RKO (cell line): ENCODE results near the gene POTEG.
"Not testable (repeated sequence)": the region's sequence is repeated elsewhere in the genome, so short reads cannot be mapped to it uniquely, and the experiment has no call there.

Experiments
- DNase-seq: peaks from one replicate; pipeline ENCODE4 v3.0.0-alpha.2; 2016; ENCODE audit warnings: low spot score

POTEG gene

GRCh38 chr14:19434241-19434640 lies at the start of gene POTEG:
POTEG (minus strand) TSS chr14:19434341; CDS start chr14:19434289, 52 bp downstream.
- not testable (repeated sequence) for DNase-seq

GRCh38 chr14:19482093-19482492 lies 48.0 kb upstream of the POTEG start:
- not testable (repeated sequence) for DNase-seq

- not testable (repeated sequence) for DNase-seq
Observed at GRCh38 chr14:19481421-19481820, 47.3 kb upstream of the POTEG start.

GRCh38 chr14:19480491-19480890 lies 46.4 kb upstream of the POTEG start:
- DNase-seq, result not testable (repeated sequence)

GRCh38 chr14:19445761-19446160 lies 11.6 kb upstream of the POTEG start:
- DNase-seq, result not testable (repeated sequence)

- not testable (repeated sequence) for DNase-seq
Observed at GRCh38 chr14:19439826-19440225, 5.7 kb upstream of the POTEG start.

- DNase-seq, result not testable (repeated sequence)
Observed at GRCh38 chr14:19439219-19439618, 5.1 kb upstream of the POTEG start.

GRCh38 chr14:19437126-19437443 lies 2.9 kb upstream of the POTEG start:
- DNase-seq, result not testable (repeated sequence)

- not testable (repeated sequence) for DNase-seq
Observed at GRCh38 chr14:19436311-19437125, 2.4 kb upstream of the POTEG start.

- not testable (repeated sequence) for DNase-seq
Observed at GRCh38 chr14:19435852-19436251, 1.7 kb upstream of the POTEG start.

GRCh38 chr14:19434891-19435290 lies 750 bp upstream of the POTEG start:
- DNase-seq, result not testable (repeated sequence)

- DNase-seq, result not testable (repeated sequence)
Observed at GRCh38 chr14:19433765-19434164, 376 bp downstream of the POTEG start.

- DNase-seq, result not testable (repeated sequence)
Observed at GRCh38 chr14:19408519-19408918, 25.6 kb downstream of the POTEG start.

- not testable (repeated sequence) for DNase-seq
Observed at GRCh38 chr14:19402097-19402496, 32.0 kb downstream of the POTEG start.

GRCh38 chr14:19394727-19395126 lies 39.4 kb downstream of the POTEG start:
- not testable (repeated sequence) for DNase-seq

GRCh38 chr14:19390230-19390629 lies 43.9 kb downstream of the POTEG start:
- DNase-seq, result not testable (repeated sequence)

GRCh38 chr14:19388741-19389140 lies 45.4 kb downstream of the POTEG start:
- not testable (repeated sequence) for DNase-seq

GRCh38 chr14:19386996-19387395 lies 47.1 kb downstream of the POTEG start:
- not testable (repeated sequence) for DNase-seq

GRCh38 chr14:19386309-19386708 lies 47.8 kb downstream of the POTEG start:
- not testable (repeated sequence) for DNase-seq

GRCh38 chr14:19384088-19384781 lies 49.9 kb downstream of the POTEG start:
- DNase-seq, result not testable (repeated sequence)

- not testable (repeated sequence) for DNase-seq
Observed at GRCh38 chr14:19383008-19383584, 51.0 kb downstream of the POTEG start.

GRCh38 chr14:19380137-19380536 lies 54.0 kb downstream of the POTEG start:
- not testable (repeated sequence) for DNase-seq

- DNase-seq, result not testable (repeated sequence)
Observed at GRCh38 chr14:19374451-19374903, 59.7 kb downstream of the POTEG start.
